ENCODE measurements around the gene ITGB5.

ITGB5 gene

GRCh38 chr3:124741027-124741426 lies 146.1 kb downstream of the ITGB5 start:
- no peak for DNase-seq (ENCODE audit: low read depth, low spot score)
- H3K4me3 ChIP-seq (ENCODE audit: low read length) = no peak overlapping the region

DNA sequence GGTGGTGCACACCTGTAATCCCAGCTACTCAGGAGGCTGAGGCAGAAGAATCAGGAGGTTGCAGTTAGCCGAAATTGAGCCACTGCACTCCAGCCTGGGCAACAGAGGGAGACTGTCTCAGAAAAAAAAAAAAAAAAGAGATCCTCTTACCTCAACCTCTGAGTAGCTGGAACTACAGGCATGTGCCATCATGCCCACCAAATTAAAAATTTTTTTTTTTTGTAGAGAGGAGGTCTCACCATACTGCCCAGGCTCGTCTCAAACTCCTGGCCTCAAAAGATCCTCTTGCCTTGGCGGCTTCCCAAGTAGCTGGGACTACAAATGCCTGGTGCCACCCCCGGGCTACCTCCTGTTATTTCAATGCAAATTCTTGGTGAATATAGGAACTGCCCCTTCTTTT lies 155.4 kb downstream of the ITGB5 start:
- no peak for DNase-seq (ENCODE audit: low read depth, low spot score)
- H3K4me3 ChIP-seq (ENCODE audit: low read length) = peak overlapping the region; percentile 83; the same call in 1 of the 2 replicates

GRCh38 chr3:124730941-124731297 lies 156.2 kb downstream of the ITGB5 start:
- DNase-seq (ENCODE audit: low read depth, low spot score) = no peak
- peak overlapping the region; percentile 83 for H3K4me3 ChIP-seq (ENCODE audit: low read length)

DNA sequence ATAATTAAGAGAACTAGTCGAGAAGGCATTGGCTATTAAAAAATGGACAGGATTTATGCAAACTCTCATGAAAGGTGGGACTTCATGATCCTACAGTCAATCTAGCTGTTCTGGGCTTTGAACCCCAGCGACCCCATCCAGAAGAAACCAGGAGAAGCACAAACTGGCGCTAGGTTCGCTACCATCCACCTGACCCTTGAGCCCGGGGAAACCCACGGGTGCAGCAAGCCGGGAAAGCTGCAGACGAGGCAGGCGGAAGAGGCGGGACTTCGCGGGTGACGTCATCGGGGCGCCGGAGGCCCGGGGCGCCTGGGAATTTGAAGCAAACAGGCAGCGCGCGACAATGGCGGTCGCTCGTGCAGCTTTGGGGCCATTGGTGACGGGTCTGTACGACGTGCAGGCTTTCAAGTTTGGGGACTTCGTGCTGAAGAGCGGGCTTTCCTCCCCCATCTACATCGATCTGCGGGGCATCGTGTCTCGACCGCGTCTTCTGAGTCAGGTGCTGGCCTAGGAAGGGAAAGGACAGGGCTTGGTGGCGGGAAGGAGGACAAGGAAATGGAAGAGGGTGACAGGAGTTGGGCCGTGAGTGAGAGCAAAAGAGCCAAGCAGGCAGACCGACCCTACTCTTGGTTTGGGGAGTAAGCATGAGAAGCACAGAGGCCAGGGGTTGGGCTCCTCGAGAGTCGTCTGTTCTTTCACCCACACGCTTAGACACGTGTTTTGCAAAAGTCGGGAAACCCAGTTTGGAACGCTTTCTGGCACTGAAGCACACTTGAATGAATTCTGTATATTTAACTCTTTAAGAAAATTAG lies 156.8 kb downstream of the ITGB5 start, which contains the start of gene UMPS:
Gene UMPS, plus strand, starts transcription at position 324 of the 812 bp plus-strand sequence. Its CDS starts 20 bp downstream, at position 344.
- H3K4me3 ChIP-seq (ENCODE audit: low read length) = peak within 1 kb of the TSS; percentile 83
- peak; percentile 71 for DNase-seq (ENCODE audit: low read depth, low spot score)

- H3K4me3 ChIP-seq (ENCODE audit: low read length) = no peak overlapping the region
- DNase-seq (ENCODE audit: low read depth, low spot score) = no peak
These were observed 164.6 kb downstream of the ITGB5 start for GRCh38 chr3:124722589-124722988.

DNA sequence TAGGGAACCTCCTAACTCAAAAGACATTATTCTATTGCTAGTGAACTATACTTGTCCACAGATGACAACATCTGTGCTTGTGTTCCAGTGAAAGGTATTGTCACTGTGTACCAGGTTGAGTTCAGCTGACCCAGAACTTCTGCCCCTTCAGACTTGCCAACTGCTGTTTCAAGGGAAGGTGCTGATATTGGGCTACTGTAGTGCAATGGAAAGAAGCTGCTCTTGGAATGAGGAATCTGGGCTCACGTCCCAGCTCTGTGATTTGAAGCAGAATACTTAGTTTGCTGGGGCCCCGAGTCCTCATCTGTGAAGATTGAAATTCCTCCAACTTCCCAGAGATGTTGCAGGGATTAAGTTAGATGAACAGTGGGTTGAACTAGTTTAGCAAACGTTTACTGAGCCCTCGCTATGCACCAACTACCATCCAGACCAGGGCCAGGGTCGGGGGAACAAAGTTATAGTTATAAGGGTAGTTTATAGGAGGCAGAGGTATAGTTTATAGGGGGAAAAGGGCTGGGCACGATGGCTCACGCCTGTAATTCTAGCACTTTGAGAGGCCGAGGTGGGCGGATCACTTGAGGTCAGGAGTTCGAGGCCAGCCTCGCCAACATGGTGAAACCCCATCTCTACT lies 172.8 kb downstream of the ITGB5 start:
- H3K4me3 ChIP-seq (ENCODE audit: low read length) = no peak overlapping the region
- no peak for DNase-seq (ENCODE audit: low read depth, low spot score)

Data from Jurkat, Clone E6-1 (cell line).